ENCODE data around the gene MYOM1. TPM values are rescaled to one million over a fixed set of nuclear protein-coding genes. Genes with fewer than 3 reads are reported as not detected.

Gene MYOM1
- total and polyA plus RNA-seq, 10 donors, result 1.2 to 6.2 (median 2.0) TPM

DNA sequence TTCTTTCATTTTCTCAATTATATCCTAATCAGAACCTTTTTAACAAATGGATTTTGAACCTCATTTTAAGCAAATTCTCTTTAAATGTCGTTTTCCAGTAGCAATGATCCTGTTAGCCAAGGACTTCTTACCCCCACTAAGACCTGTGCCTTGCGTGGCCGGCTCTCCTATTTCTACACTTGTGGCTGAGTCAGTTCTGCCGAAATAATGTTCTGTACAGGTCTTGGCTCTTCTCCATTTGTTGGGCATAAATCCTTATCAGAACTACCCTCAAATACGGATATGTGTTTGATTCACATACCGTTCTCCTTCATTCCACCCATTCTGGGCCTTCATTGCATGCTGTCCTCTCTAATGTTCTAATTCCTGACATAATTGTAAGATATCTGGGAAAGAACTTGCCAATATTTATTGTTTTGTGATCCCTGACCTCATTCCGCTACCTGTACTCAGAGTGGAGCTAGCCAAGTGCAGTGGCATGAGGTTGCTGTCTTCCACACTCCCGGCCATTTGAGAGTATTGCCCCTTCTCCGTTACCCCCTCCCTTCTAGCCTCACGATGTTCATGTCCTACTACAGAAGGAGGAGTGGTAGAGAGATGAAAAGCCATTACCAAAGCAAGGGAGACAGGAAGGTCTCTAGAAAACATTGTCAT lies 78.7 kb downstream of the MYOM1 start:
- Histone ChIP-seq H3K27me3 (replicated peaks in 1 of 7) (no peaks in the 10 kb centered on the region), H3K4me3 (no peak overlapping the region), H3K4me1 (no peaks in the 10 kb centered on the region), H3K36me3 (no peaks in the 10 kb centered on the region), H3K27ac (no peak overlapping the region), H3K9me3 (peaks cover 0 to 18% (median 11%) of the 10 kb centered on the region in 8 donors)
- TF ChIP-seq, protein P1, sequence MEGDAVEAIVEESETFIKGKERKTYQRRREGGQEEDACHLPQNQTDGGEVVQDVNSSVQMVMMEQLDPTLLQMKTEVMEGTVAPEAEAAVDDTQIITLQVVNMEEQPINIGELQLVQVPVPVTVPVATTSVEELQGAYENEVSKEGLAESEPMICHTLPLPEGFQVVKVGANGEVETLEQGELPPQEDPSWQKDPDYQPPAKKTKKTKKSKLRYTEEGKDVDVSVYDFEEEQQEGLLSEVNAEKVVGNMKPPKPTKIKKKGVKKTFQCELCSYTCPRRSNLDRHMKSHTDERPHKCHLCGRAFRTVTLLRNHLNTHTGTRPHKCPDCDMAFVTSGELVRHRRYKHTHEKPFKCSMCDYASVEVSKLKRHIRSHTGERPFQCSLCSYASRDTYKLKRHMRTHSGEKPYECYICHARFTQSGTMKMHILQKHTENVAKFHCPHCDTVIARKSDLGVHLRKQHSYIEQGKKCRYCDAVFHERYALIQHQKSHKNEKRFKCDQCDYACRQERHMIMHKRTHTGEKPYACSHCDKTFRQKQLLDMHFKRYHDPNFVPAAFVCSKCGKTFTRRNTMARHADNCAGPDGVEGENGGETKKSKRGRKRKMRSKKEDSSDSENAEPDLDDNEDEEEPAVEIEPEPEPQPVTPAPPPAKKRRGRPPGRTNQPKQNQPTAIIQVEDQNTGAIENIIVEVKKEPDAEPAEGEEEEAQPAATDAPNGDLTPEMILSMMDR (IDR thresholded peaks at IDR 0.05 in 8 of 11, conservative IDR thresholded peaks at IDR 0.05 in 3 of 11), result no peak
- TF ChIP-seq POLR2A (IDR thresholded peaks at IDR 0.05) (no peak), POLR2AphosphoS5 (IDR thresholded peaks at IDR 0.05) (no peak)
- 83 to 87% (median 85%) methylated on average over 10 of the region's 10 CpGs for WGBS, 5 donors
- no peak for DNase-seq
- intact Hi-C loops (cut with DNase I; ENCODE audit: low total_unique reads), result no loop called here

DNA sequence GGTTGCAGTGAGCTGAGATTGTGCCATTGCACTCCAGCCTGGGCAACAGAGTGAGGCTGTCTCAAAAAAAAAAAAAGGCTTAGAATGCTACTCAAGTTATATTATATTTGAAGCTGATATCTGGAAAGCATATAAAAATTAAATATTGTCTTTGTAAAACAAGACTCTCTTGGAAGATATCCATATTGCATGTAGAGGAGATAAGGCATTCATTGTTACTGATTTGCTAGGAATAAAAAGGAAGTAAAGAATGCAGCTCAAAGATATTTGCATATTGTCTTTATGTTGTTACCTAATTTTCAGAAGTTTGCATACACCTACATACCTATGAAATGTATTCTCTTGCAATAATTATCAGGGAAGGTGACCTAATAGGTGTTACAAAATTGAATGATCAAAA lies 79.4 kb downstream of the MYOM1 start:
- DNase-seq, result no peak
- Histone ChIP-seq H3K27ac (no peak overlapping the region), H3K27me3 (replicated peaks in 1 of 7) (no peaks in the 10 kb centered on the region), H3K9me3 (peaks cover 0 to 18% (median 11%) of the 10 kb centered on the region in 8 donors), H3K4me3 (no peak overlapping the region), H3K4me1 (no peaks in the 10 kb centered on the region), H3K36me3 (no peaks in the 10 kb centered on the region)
- intact Hi-C loops (cut with DNase I; ENCODE audit: low total_unique reads), result no loop called here
- TF ChIP-seq POLR2AphosphoS5 (IDR thresholded peaks at IDR 0.05) (no peak), POLR2A (IDR thresholded peaks at IDR 0.05) (no peak)
- TF ChIP-seq, protein P1 (IDR thresholded peaks at IDR 0.05 in 8 of 11, conservative IDR thresholded peaks at IDR 0.05 in 3 of 11), result no peak

DNA sequence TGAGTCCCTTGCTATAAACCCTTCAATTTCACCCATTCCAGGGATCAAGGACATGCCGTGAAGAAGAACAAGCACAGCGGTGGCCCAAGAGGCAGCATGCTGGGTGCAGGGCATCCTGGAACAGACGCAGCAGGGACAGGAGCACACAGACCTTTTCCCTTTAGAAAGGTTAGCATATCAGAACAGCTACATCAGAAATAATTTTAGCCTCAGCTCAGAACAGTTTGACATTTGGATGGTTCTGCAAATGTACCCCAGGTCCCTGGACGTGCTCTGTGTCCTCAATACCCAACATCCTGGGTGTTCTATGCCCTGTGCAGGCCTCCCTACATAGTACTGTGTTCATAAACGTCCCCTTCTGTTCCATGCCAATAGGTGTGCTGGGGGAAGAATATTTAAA lies 80.4 kb downstream of the MYOM1 start:
- H3K9me3 ChIP-seq, result peaks cover 0 to 18% (median 11%) of the 10 kb centered on the region in 8 donors
- TF ChIP-seq POLR2AphosphoS5 (IDR thresholded peaks at IDR 0.05) (no peak), POLR2A (IDR thresholded peaks at IDR 0.05) (no peak)
- TF ChIP-seq, protein P1 (IDR thresholded peaks at IDR 0.05 in 8 of 11, conservative IDR thresholded peaks at IDR 0.05 in 3 of 11), result no peak
- no peak overlapping the region for H3K27ac ChIP-seq

DNA sequence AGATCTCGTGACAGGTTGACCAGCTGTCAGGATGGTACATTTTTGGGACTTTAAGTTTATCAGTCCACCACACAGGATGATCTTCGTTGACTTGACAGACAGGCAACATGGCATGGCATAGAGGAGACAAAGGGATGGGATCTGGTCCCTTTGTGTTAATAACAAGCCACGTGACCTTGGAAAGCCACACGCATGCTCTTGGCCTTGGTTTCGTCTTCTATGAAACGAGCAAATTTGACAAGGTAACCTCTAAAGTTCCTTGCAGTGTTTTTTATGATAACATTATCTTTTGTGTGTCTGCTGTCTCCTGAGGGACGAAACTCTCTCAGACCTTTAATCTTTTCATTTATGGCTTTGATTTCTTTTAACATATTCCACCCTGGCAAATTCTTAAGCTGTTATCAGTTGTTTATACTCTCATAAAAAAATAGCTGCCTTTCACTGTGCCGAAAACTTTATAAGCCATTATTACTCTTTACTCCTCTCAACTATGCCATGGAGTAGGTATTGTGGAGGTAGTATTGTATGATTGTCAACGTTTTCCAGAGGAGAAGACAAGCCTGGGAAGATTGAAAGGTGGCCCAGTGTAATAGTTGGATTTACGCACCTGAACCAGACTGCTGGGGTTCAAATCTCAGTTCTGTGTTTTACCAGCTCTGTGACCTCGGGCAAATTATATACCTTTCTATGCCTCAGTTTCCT lies 81.3 kb downstream of the MYOM1 start:
- H3K4me3 ChIP-seq, result no peak overlapping the region
- H3K36me3 ChIP-seq, result peaks cover 0 to 4% (median 0%) of the 10 kb centered on the region in 6 donors
- H3K9me3 ChIP-seq, result peaks cover 0 to 12% (median 8%) of the 10 kb centered on the region in 8 donors
- H3K27ac ChIP-seq, result no peak overlapping the region
- H3K4me1 ChIP-seq, result no peaks in the 10 kb centered on the region
- no peak for DNase-seq
- intact Hi-C loops (cut with DNase I; ENCODE audit: low total_unique reads), result no loop called here
- no peaks in the 10 kb centered on the region for H3K27me3 ChIP-seq (replicated peaks in 1 of 7)
- 77 to 88% (median 82%) methylated on average over 11 of the region's 11 CpGs for WGBS, 5 donors
- TF ChIP-seq POLR2AphosphoS5 (IDR thresholded peaks at IDR 0.05) (no peak), POLR2A (IDR thresholded peaks at IDR 0.05) (no peak)
- TF ChIP-seq, protein P1 (IDR thresholded peaks at IDR 0.05 in 8 of 11, conservative IDR thresholded peaks at IDR 0.05 in 3 of 11), result no peak

More for the DNA sequence above, 80.4 kb downstream of the MYOM1 start:
- no peak for DNase-seq
- WGBS, 5 donors, result 79 to 87% (median 84%) methylated on average over 5 of the region's 5 CpGs
- intact Hi-C loops (cut with DNase I; ENCODE audit: low total_unique reads), result no loop called here
- Histone ChIP-seq H3K27me3 (replicated peaks in 1 of 7) (no peaks in the 10 kb centered on the region), H3K4me3 (no peak overlapping the region), H3K4me1 (no peaks in the 10 kb centered on the region), H3K36me3 (peaks cover 0 to 2% (median 0%) of the 10 kb centered on the region in 6 donors)

Measured in spleen (tissue), 11 donors.